Activated T-helper 1 cell treated with anti-CD3 and anti-CD28 coated beads, Interleukin-12 subunit alpha, Interleukin-12 subunit beta, Interleukin-2, Interleukin-4 antibody, amounts not matched to agents 30 ng/mL and 10 ng/mL and 1 ng/mL, durations not matched to agents 14 hours and 24 hours and 36 hours (primary cell): Measurements from ENCODE around the gene SHISA4. TPM values are rescaled to one million over a fixed set of nuclear protein-coding genes. Genes with fewer than 3 reads are reported as not detected.

ENCODE experiments used
- DNase-seq: peaks from one replicate; pipeline ENCODE4 v3.0.0; 2021; ENCODE audit warnings: low spot score
- H3K27ac Mint-ChIP-seq: one replicate; pipeline ENCODE4 v1.8.0; 2021; ENCODE audit warnings: mild to moderate bottlenecking, mixed read lengths
- H3K27me3 Mint-ChIP-seq: one replicate; pipeline ENCODE4 v1.8.0; 2022; ENCODE audit warnings: mild to moderate bottlenecking, moderate library complexity, mixed read lengths; ENCODE audit not compliant: insufficient read depth
- H3K36me3 Mint-ChIP-seq: one replicate; pipeline ENCODE4 v1.8.0; 2021; ENCODE audit warnings: low read depth, mixed read lengths
- H3K4me1 Mint-ChIP-seq: one replicate; pipeline ENCODE4 v1.8.0; 2021; ENCODE audit warnings: low read depth, mixed read lengths
- H3K4me3 Mint-ChIP-seq: one replicate; pipeline ENCODE4 v1.8.0; 2021; ENCODE audit warnings: mild to moderate bottlenecking, moderate library complexity, mixed read lengths
- H3K9me3 Mint-ChIP-seq: one replicate; pipeline ENCODE4 v1.8.0; 2021; ENCODE audit warnings: mixed read lengths
- intact Hi-C: fragments of 100-400 bp; cut with micrococcal nuclease; formaldehyde crosslinking; loops from one replicate; pipeline ENCODE4 v1.15.1; 2024
- total RNA-seq: library from RNA; stranded (reverse); gene quantifications from 2 replicates; pipeline ENCODE4 v1.2.3, GENCODE V29; 2022

SHISA4 gene
- total RNA-seq, 1 donor from 2014 or later: 0.67 TPM

- Mint-ChIP-seq H3K27ac (no peak overlapping the region), H3K4me1 (no peaks in the 10 kb centered on the region), H3K36me3 (no peaks in the 10 kb centered on the region), H3K4me3 (no peak overlapping the region), H3K27me3 (peaks cover 10% of the 10 kb centered on the region), H3K9me3 (no peaks in the 10 kb centered on the region)
- no peak for DNase-seq
- intact Hi-C loops: no loop called here
Measured at GRCh38 chr1:201907621-201908020, 18.9 kb downstream of the SHISA4 start.

- H3K9me3 Mint-ChIP-seq: no peaks in the 10 kb centered on the region
- no peaks in the 10 kb centered on the region for H3K4me1 Mint-ChIP-seq
- H3K27me3 Mint-ChIP-seq: peaks cover 15% of the 10 kb centered on the region
- DNase-seq: no peak
- intact Hi-C loops: no loop called here
- H3K27ac Mint-ChIP-seq: no peak overlapping the region
- no peaks in the 10 kb centered on the region for H3K36me3 Mint-ChIP-seq
- no peak overlapping the region for H3K4me3 Mint-ChIP-seq
Measured at GRCh38 chr1:201911826-201912571, 23.3 kb downstream of the SHISA4 start.

GRCh38 chr1:201912832-201913231 is 24.1 kb downstream of the SHISA4 start:
- Mint-ChIP-seq H3K4me3 (no peak overlapping the region), H3K9me3 (no peaks in the 10 kb centered on the region), H3K27me3 (peaks cover 15% of the 10 kb centered on the region), H3K27ac (no peak overlapping the region), H3K4me1 (no peaks in the 10 kb centered on the region), H3K36me3 (no peaks in the 10 kb centered on the region)
- intact Hi-C loops: no loop called here
- DNase-seq: no peak

- Mint-ChIP-seq H3K9me3 (no peaks in the 10 kb centered on the region), H3K27me3 (peaks cover 16% of the 10 kb centered on the region), H3K36me3 (no peaks in the 10 kb centered on the region), H3K4me3 (no peak overlapping the region), H3K27ac (no peak overlapping the region), H3K4me1 (no peaks in the 10 kb centered on the region)
- DNase-seq: no peak
- intact Hi-C loops: no loop called here
Measured at GRCh38 chr1:201914456-201915235, 25.9 kb downstream of the SHISA4 start.

GRCh38 chr1:201916649-201917249 is 28.1 kb downstream of the SHISA4 start:
- no peak overlapping the region for H3K4me3 Mint-ChIP-seq
- H3K27ac Mint-ChIP-seq: no peak overlapping the region
- peaks cover 11% of the 10 kb centered on the region for H3K27me3 Mint-ChIP-seq
- intact Hi-C loops: no loop called here
- H3K36me3 Mint-ChIP-seq: no peaks in the 10 kb centered on the region
- no peaks in the 10 kb centered on the region for H3K9me3 Mint-ChIP-seq
- H3K4me1 Mint-ChIP-seq: no peaks in the 10 kb centered on the region
- no peak for DNase-seq

- Mint-ChIP-seq H3K27ac (no peak overlapping the region), H3K36me3 (no peaks in the 10 kb centered on the region), H3K4me1 (no peaks in the 10 kb centered on the region), H3K4me3 (no peak overlapping the region), H3K27me3 (peaks cover 11% of the 10 kb centered on the region), H3K9me3 (no peaks in the 10 kb centered on the region)
- intact Hi-C loops: no loop called here
- DNase-seq: no peak
Measured at GRCh38 chr1:201917362-201918033, 28.8 kb downstream of the SHISA4 start.

GRCh38 chr1:201918343-201918742 is 29.6 kb downstream of the SHISA4 start:
- Mint-ChIP-seq H3K4me3 (no peak overlapping the region), H3K27me3 (peaks cover 11% of the 10 kb centered on the region), H3K36me3 (no peaks in the 10 kb centered on the region), H3K9me3 (no peaks in the 10 kb centered on the region), H3K4me1 (no peaks in the 10 kb centered on the region), H3K27ac (no peak overlapping the region)
- no peak for DNase-seq
- intact Hi-C loops: no loop called here

- intact Hi-C loops: no loop called here
- no peaks in the 10 kb centered on the region for H3K9me3 Mint-ChIP-seq
- no peak overlapping the region for H3K4me3 Mint-ChIP-seq
- H3K36me3 Mint-ChIP-seq: no peaks in the 10 kb centered on the region
- no peak for DNase-seq
- no peaks in the 10 kb centered on the region for H3K4me1 Mint-ChIP-seq
- no peak overlapping the region for H3K27ac Mint-ChIP-seq
- peaks cover 10% of the 10 kb centered on the region for H3K27me3 Mint-ChIP-seq
Measured at GRCh38 chr1:201921952-201922558, 33.4 kb downstream of the SHISA4 start.

GRCh38 chr1:201925301-201925567 is 36.5 kb downstream of the SHISA4 start:
- H3K4me3 Mint-ChIP-seq: no peak overlapping the region
- intact Hi-C loops: no loop called here
- no peak for DNase-seq
- no peaks in the 10 kb centered on the region for H3K36me3 Mint-ChIP-seq
- peaks cover 6% of the 10 kb centered on the region for H3K27me3 Mint-ChIP-seq
- no peak overlapping the region for H3K27ac Mint-ChIP-seq
- no peaks in the 10 kb centered on the region for H3K4me1 Mint-ChIP-seq
- H3K9me3 Mint-ChIP-seq: no peaks in the 10 kb centered on the region

- intact Hi-C loops: no loop called here
- no peaks in the 10 kb centered on the region for H3K36me3 Mint-ChIP-seq
- H3K4me3 Mint-ChIP-seq: no peak overlapping the region
- no peaks in the 10 kb centered on the region for H3K9me3 Mint-ChIP-seq
- H3K4me1 Mint-ChIP-seq: no peaks in the 10 kb centered on the region
- no peak for DNase-seq
- H3K27ac Mint-ChIP-seq: no peak overlapping the region
- peaks cover 6% of the 10 kb centered on the region for H3K27me3 Mint-ChIP-seq
Measured at GRCh38 chr1:201925981-201926645, 37.4 kb downstream of the SHISA4 start.

GRCh38 chr1:201928266-201928665 is 39.6 kb downstream of the SHISA4 start:
- H3K27me3 Mint-ChIP-seq: peaks cover 6% of the 10 kb centered on the region
- DNase-seq: no peak
- no peaks in the 10 kb centered on the region for H3K36me3 Mint-ChIP-seq
- H3K9me3 Mint-ChIP-seq: no peaks in the 10 kb centered on the region
- H3K4me3 Mint-ChIP-seq: no peak overlapping the region
- no peaks in the 10 kb centered on the region for H3K4me1 Mint-ChIP-seq
- intact Hi-C loops: no loop called here
- H3K27ac Mint-ChIP-seq: no peak overlapping the region

- no peaks in the 10 kb centered on the region for H3K4me1 Mint-ChIP-seq
- intact Hi-C loops: no loop called here
Measured at GRCh38 chr1:201930137-201930536, 41.4 kb downstream of the SHISA4 start.

More at GRCh38 chr1:201930137-201930536, 41.4 kb downstream of the SHISA4 start:
- Mint-ChIP-seq H3K9me3 (no peaks in the 10 kb centered on the region), H3K4me3 (no peak overlapping the region), H3K27ac (no peak overlapping the region), H3K36me3 (no peaks in the 10 kb centered on the region), H3K27me3 (peaks cover 16% of the 10 kb centered on the region)
- DNase-seq: no peak
